ENCODE data around the gene A2ML1.
"Not testable (repeated sequence)": the region's sequence is repeated elsewhere in the genome, so short reads cannot be mapped to it uniquely, and the experiment has no call there.

Gene A2ML1

DNA sequence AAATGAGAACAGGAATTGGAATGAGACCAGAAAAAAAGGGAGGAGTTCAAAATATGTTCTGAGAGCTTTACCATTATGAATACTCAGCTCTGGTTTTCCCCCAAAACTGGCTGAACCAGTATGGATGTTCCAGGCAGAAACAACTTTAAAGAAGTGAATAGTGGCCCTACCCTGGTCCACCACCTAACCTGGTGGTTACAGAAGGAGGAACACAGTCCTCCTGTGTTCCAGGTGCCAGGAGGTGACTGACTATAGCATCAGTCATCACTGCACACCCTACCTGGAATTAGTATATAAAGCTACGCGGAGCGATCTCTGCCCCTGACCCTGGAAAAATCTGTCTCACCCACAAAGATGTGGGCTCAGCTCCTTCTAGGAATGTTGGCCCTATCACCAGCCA is at the start of gene A2ML1:
Gene A2ML1 (plus strand): TSS at position 324 of the 400 bp plus-strand sequence. CDS start 31 bp downstream, at position 355.
- DNase-seq: no peak

DNA sequence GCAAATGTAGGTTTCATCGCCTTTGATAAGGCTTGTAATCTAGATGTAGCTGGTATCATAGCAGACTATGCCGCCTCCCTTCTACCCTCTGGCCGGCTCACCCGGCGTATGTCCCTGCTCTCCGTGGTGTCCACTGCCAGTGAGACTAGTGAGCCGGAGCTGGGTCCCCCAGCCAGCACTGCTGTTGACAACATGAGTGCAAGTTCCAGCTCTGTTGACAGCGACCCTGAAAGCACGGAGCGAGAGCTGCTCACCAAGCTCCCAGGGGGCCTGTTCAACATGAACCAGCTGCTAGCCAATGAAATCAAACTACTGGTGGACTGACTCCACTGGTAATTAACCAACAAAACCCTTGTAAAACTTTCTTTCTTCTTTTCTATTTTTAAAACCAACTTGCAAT is 49.0 kb upstream of the A2ML1 start:
- no peak for DNase-seq

DNA sequence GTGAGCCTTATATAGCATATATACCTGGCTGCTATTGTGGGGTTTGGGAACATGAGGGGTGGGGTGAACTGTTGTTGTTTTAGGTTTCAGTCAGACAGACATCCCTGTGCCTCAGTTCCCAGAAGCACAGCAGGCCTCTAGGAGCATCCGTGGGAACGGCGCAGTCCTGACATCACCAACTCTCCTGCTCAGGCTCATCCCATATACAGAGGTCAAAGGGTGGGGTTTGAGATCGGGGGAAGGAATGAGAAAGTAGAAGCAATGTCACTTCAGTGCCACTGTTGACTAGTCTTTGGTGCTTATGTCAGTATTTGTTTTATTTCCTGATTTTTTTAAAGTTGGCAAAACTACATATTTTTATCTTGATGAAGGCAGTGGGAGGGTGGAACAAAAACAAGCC is 43.1 kb upstream of the A2ML1 start:
- DNase-seq: no peak

DNA sequence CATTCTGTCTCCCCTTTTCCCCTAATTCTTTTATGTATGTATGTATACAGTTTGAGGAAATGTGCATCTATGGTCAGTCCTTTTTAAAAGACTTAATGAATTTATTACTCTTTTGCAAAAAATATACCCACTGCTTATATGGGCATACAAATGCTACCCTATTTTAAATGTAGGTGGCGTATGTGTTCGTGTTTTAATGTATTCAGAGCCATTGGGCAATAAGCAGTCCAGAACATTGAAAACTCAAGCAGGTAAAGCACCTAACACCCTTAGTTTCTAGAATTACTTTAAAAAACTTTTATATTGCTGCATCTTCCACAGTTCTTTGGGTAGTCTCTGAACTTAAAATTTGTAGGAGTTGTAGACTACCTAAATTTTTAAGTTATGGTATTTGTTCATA is 42.6 kb upstream of the A2ML1 start:
- DNase-seq: peak; percentile 28

DNA sequence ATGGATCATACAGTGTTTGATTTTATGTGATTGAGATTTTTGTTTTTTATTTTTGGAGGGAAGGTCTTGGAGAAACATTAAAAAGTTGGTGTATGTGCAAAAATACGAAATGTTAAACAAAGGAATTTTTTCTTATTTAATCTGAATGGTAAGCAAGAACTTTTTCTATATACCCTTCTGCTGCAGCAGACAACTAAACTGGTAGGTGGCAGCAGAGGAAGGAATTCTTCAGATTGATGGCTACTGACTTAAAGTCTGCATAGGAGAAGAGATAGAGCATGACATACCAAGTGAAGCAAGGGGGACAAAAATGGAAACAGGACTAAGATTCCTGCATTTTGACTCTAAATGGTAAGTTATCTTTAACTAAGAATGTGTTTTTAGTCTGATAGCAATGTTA is 42.0 kb upstream of the A2ML1 start:
- DNase-seq: peak; percentile 77

DNA sequence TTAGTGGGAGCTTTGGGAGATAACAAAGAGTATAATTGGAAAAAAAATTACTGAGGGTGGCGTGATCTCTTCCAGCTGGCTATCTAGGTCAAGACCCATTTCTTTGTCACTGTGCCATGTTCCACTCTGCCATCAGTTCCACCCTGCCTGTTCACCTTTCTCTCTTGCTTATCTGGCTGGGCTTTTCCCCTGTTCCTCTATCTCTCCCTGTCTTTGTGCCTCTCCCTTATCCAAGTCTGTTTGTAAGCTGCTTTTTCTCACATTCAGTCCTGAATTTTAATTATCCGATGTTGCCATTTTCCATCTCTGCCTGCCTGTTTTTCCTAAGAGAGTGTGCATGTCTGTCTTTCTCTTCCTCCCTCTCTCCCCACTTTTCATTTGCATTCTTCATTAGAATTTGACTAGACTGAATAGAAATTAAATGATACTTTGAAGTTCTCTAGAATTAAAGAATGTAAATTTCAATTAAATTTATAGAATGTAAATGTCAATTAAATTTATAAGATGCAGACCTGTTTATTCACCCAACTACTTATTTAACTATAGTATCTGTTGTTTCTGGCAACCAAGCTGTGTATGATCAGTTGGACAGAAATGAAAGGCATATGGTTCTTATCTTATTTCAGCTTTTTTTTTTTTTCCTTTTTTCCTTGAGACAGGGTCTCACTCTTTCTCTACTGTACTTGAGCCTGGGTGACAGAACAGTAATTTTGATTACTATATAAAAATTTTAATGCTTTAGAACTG is 40.9 kb upstream of the A2ML1 start:
- peak; percentile 24 for DNase-seq

DNA sequence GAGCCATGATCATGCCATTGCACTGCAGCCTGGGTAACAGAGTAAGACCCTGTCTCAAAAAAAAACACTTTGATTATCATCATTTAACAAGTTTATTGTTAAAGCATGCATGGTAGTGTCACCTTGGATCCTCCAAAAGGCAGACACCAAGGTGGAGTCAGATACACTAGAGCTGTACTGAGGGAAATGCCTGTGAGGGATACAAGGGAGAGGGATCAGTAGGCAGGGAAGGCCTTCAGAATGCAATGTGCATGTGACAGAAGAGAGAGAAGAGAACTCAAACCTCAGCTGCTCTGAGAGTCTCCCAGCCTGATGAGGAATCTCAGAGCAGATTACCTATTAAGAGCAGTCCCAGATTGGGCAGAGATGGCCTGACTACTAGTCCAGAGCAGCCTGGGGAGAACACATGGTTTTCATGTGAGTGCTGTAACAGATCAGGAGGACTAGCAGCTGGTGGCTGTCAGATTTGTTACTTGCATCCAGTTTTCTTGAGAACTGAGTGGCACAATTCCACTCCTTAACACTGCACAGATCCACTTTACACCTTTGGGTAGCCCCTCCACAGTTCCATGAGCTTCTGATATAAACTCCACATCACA is 38.0 kb upstream of the A2ML1 start:
- peak; percentile 13 for DNase-seq

DNA sequence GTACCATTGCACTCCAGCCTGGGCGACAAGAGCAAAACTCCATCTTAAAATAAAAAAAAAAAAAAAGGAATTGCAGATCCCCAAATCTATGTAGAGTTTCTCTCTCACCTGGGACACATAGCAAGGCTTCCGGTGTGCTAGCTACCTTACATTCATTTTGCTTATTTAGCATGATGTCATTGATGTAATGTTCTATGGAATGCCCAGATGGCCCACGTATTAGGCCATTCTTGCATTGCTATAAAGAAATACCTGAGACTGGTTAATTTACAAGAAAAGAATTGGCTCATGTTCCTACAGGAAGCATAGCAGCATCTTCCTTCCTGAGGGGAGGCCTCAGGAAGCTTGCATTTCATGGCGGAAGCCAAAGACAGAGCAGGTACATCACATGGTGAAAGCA is 36.9 kb upstream of the A2ML1 start:
- DNase-seq: no peak

DNA sequence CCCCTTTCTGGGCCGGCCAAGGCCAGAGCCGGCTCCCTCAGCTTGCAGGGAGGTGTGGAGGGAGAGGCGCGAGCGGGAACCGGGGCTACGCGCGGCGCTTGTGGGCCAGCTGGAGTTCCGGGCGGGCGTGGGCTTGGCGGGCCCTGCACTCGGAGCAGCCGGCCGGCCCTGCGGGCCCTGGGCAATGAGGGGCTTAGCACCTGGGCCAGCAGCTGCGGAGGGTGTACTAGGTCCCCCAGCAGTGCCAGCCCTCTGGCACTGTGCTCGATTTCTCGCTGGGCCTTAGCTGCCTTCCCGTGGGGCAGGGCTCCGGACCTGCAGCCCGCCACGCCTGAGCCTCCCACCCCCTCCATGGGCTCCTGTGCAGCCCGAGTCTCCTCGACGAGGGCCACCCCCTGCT is 35.2 kb upstream of the A2ML1 start:
- DNase-seq: not testable (repeated sequence)

DNA sequence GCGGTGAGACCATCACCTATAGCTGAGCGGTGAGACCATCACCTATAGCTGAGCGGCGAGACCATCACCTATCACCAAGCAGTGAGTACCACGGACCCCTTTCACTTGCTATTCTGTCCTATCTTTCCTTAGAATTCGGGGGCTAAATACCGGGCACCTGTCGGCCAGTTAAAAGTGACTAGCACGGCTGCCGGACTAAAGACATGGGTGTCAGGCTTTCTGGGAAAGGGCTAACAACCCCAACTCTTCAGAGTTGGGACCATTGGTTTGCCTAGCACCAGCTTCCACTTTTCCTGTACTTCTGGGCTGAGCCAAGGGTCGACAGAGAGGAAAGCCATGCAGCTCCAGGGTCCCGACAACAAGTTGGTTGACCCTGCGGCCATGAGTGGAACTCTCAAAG is 33.7 kb upstream of the A2ML1 start:
- not testable (repeated sequence) for DNase-seq

DNA sequence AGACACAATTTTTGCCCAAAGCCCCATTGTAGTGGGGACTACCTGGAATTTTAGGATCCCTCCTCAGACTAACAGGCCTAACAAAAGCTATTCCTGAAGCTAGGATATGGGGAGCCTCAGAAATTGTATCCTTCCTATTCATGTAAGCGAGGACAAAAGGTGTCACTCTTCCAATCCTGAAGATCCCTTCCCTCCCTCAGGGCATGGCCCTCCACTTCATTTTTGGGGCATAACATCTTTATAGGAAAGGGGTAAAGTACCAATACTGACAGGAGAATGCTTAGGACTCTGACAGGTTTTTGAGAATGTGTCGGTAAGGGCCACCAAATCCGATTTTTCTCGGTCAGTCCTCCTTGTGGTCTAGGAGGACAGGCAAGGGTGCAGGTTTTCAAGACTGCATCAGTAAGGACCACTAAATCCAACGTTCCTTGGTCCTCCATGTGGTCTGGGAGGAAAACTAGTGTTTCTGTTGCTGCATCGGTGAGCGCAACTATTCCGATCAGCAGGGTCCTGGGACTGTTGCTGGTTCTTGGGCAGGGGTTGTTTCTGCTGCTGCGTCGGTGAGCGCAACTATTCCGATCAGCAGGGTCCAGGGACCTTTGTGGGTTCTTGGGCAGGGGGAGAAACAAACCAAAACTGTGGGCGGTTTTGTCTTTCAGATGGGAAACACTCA is 32.9 kb upstream of the A2ML1 start:
- not testable (repeated sequence) for DNase-seq

DNA sequence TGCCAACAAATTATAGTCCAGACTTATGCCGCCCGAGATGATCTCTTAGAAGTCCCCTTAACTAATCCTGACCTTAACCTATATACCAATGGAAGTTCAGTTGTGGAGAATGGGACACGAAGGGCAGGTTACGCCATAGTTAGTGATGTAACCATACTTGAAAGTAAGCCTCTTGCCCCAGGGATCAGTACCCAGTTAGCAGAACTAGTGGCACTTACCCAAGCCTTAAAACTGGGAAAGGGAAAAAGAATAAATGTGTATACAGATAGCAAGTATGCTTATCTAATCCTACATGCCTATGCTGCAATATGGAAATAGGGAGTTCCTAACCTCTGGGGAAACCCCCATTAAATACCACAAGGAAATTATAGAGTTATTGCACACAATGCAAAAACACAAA is 29.2 kb upstream of the A2ML1 start:
- peak; percentile 33 for DNase-seq

DNA sequence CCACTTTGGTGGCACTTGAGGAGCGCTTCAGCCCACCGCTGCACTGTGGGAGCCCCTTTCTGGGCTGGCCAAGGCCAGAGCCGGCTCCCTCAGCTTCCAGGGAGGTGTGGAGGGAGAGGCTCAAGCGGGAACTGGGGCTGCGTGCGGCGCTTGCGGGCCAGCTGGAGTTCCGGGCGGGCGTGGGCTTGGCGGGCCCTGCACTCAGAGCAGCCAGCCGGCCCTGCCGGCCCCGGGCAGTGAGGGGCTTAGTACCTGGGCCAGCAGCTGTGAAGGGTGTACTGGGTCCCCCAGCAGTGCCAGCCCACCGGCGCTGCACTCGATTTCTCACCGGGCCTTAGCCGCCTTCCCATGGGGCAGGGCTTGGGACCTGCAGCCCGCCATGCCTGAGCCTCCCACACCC is 27.8 kb upstream of the A2ML1 start:
- DNase-seq: not testable (repeated sequence)

DNA sequence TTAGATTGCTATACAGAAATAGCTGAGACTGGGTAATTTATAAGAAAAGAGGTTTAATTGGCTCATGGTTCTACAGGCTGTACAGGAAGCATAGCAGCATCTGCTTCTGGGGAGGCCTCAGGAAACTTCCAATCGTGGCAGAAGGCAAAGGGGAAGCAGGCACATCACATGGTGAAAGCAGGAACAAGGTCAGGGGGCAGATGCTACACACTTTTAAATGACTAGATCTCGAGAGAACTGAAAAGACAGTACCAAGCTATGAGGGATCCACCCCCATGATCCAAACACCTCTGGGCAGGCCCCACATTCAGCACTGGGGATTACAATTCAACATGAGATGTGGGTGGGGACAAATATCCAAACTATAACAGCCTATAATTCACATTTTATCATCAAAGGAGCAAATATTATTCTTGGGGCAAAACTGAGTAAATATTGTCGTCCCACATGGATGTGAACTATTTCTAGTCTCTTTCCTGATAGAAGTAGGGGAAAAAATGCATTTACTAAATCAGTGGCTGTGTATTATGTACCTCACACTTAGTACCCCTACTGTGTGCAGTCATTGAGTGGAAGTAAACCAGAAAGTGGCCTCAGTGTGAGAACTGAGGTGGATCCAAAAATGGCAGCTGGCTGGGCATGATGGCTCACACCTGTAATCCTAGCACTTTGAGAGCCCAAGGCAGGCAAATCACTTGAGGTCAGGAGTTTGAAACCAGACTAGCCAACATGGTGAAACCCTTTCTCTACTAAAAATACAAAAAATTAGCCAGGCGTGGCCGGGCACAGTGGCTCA is 25.4 kb upstream of the A2ML1 start:
- DNase-seq: no peak

DNA sequence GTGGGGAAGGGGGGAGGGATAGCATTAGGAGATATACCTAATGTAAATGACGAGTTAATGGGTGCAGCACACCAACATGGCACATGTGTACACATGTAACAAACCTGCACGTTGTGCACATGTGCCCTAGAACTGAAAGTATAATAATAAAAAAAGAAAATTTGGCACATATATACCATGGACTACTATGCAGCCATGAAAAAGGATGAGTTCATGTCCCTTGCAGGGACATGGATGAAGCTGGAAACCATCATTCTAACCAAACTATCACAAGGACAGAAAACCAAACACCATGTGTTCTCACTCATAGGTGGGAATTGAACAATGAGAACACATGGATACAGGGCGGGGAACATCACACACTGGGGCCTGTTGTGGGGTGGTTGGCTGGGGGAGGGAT is 21.2 kb upstream of the A2ML1 start:
- not testable (repeated sequence) for DNase-seq

DNA sequence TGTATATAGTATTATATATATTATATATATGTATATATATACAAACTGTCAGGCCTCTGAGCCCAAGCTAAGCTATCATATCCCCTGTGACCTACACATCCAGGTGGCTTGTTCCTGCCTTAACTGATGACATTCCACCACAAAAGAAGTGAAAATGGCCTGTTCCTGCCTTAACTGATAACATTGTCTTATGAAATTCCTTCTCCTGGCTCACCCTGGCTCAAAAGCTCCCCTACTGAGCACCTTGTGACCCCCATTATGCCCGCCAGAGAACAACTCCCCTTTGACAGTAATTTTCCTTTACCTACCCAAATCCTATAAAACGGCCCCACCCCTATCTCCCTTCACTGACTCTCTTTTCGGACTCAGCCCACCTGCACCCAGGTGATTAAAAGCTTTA is 17.6 kb upstream of the A2ML1 start:
- DNase-seq: not testable (repeated sequence)

DNA sequence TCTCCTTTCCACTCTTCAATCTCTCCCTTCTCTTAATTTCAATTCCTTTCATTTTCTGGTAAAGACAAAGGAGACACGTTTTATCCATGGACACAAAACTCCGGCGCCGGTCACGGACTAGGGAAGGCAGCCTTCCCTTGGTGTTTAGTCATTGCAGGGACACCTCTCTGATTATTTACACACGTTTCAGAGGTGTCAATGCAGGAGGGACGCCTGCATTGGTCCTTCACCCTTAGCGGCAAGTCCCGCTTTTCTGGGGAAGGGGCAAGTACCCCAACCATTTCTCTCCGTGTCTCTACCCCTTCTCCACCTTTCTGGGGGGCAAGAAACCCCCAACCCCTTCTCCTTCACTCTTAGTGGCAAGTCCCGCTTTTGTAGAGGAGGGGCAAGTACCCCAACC is 16.9 kb upstream of the A2ML1 start:
- DNase-seq: not testable (repeated sequence)

DNA sequence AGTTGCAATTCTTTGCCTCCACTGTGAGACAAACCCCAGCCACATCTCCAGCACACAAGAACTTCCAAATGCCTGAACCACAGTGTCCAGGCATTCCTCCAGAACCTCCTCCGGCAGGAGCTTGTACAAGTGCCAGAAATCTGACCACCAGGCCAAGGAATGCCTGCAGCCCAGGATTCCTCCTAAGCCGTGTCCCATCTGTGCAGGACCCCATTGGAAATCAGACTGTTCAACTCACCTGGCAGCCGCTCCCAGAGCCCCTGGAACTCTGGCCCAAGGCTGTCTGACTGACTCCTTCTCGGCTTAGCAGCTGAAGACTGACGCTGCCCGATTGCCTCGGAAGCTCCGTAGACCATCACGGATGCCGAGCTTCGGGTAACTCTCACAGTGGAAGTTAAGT is 15.3 kb upstream of the A2ML1 start:
- DNase-seq: not testable (repeated sequence)

DNA sequence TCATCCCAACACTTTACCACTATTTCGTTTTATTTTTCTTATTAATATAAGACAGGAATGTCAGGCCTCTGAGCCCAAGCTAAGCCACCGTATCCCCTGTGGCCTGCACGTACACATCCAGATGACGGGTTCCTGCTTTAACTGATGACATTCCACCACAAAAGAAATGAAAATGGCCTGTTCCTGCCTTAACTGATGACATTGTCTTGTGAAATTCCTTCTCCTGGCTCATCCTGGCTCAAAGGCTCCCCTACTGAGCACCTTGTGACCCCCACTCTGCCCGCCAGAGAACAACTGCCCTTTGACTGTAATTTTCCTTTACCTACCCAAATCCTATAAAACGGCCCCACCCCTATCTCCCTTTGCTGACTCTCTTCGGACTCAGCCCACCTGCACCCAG is 12.3 kb upstream of the A2ML1 start:
- DNase-seq: not testable (repeated sequence)

DNA sequence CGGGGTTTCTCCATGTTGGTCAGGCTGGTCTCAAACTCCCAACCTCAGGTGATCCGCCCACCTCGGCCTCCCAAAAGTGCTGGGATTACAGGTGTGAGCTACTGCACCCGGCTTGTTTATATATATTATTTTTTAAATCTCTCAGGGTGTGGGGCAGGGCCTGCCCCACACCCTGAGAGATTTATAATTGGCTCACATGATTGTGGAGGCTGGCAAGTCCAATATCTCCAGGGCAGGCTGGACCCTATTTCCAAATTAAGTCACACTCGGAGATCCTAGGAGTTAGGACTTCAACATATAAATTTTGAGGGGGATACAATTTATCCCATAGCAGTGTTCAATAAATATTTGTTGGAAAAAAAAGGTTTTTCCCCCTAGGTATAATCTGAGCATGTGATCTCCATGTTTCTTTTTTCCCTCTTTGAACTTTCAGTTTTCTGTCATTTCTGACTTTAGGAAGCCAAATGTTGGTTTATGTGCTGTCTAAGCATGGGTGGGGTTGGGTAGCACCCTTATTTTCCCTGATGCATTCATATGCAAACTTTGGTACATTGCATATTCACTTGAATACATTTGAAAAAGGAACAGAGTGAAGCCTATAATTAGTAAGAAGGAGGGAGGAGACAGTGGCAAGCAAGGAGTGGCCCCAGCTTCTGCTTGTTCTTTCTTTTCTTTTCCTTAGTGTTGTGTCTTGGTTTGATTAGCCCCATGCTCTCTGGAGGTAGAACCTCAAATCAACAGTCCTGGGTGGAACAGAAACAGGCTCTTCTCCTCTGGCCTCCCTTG is 8.7 kb upstream of the A2ML1 start:
- DNase-seq: peak; percentile 12

DNA sequence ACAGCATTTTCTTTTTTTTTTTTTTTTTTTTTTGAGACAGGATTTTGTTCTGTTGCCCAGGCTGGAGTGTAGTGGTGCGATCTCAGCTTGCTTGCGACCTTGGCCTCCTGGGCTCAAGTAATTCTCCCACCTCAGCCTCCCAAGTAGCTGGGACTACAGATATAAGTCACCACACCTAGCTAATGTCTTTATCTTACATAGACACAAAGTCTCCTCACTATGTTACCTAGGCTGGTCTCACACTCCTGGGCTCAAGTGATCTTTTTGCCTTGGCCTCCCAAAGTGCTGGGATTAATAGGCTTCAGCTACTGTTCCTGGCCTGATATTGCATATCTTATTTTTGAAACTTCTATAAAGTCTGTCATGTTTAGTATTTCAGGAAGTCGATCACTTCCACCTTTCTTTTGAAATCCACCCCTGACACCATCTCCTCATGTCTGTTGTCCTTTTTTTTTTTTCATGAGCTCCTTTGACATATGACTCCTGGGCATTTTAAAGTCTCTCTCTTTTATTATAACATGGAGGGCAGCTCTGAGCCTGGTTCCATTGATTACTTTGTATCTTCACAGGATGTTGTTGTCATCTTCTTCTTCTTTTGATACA is 5.9 kb upstream of the A2ML1 start:
- DNase-seq: no peak

DNA sequence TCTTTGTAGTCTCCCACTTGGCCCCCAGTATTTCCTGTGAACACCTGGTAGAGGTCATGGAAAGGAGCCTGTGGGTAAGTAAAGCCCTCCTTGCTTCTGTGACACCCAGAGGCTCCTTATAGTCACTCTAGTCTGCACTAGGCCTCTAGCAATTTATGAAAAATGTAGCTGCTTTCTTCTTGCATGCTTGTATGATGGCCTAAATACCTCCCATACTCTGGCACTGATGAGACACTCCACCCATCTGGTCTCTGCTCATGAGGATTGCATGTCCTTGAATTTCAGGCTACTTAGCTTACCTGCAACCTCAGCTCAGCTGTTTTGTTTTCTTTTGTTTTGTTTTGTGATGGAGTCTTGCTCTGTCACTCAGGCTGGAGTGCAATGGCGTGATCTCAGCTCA is 4.6 kb upstream of the A2ML1 start:
- DNase-seq: no peak

Measured in OCI-M1 (cell line).